ENCODE measurements around the gene BRAT1.

The BRAT1 gene

DNA sequence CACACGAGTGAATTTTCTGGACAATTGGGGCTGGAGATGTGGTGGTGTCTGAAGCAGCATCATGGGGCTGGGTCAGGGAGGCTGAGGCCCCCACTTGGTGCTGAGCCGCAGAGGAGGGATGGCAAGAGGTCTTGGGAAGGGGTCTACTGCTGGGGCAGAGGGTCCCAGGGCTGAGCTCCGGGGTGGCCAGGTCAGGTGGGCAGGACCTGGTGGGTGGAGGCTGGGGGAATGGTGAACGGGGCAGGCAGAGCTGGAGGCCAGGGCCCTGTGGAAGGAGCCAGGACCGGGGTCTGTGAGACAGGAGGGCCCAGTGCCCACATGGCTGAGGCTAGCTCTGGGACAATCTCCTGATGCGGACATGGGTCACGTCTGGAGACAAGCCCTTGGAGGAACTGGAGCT is 56.1 kb downstream of the BRAT1 start:
- Histone ChIP-seq H4K20me1 (ENCODE audit: insufficient read depth, low read length) (no peaks in the 10 kb centered on the region), H3K36me3 (replicated peaks; ENCODE audit: insufficient read depth, low read length) (no peaks in the 10 kb centered on the region), H3K9me2 (replicated peaks; ENCODE audit: insufficient read depth, low read length) (no peaks in the 10 kb centered on the region), H3K4me2 (ENCODE audit: low read depth, low read length) (no peak overlapping the region), H3K9ac (ENCODE audit: low read length) (no peak overlapping the region), H3K27ac (ENCODE audit: low read length) (no peak overlapping the region), H3K27me3 (replicated peaks; ENCODE audit: insufficient read depth, low read length) (peaks cover 96% of the 10 kb centered on the region), H3K4me1 (ENCODE audit: low read length) (no peaks in the 10 kb centered on the region), H3K4me3 (ENCODE audit: low read length) (no peak overlapping the region), H3F3A (ENCODE audit: insufficient read depth, low read length) (no peaks in the 10 kb centered on the region), H3K79me2 (ENCODE audit: low read length) (no peaks in the 10 kb centered on the region), H3K9me3 (replicated peaks; ENCODE audit: insufficient read depth, low read length) (no peaks in the 10 kb centered on the region), H2AFZ (ENCODE audit: low read length) (no peak overlapping the region)
- TF ChIP-seq EZH2 (optimal IDR thresholded peaks at IDR 0.05; ENCODE audit: low read depth, low read length) (no peak), EZH2phosphoT487 (IDR thresholded peaks at IDR 0.05; ENCODE audit: low read length) (no peak), CTCF (IDR thresholded peaks at IDR 0.05; ENCODE audit: low read length) (no peak)
- DNase-seq, result no peak

DNA sequence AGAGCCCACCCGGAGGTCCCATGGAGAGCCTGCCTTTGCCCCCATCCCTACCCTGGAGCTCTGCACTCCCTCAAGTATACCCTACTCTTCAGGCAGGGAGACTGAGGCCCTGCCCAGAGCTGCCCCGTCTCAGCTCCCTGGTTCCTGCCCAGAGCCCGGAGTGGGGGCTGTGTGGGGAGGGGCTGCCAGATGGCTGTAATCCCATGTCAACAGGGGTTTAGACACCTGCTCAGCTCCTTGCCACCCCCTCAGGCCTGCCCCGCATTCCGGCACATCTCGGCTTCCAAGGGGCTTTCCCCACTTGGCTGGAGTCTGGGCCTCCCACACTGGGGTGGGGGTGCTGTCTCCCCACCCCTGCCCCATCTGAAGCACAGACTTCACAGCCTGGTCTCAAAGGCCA is 56.6 kb downstream of the BRAT1 start:
- no peak for TF ChIP-seq EZH2 (optimal IDR thresholded peaks at IDR 0.05; ENCODE audit: low read depth, low read length)
- TF ChIP-seq CTCF (IDR thresholded peaks at IDR 0.05; ENCODE audit: low read length), result no peak
- no peak for TF ChIP-seq EZH2phosphoT487 (IDR thresholded peaks at IDR 0.05; ENCODE audit: low read length)
- H3K9me3 ChIP-seq (replicated peaks; ENCODE audit: insufficient read depth, low read length), result no peaks in the 10 kb centered on the region
- H3K36me3 ChIP-seq (replicated peaks; ENCODE audit: insufficient read depth, low read length), result no peaks in the 10 kb centered on the region
- H4K20me1 ChIP-seq (ENCODE audit: insufficient read depth, low read length), result no peaks in the 10 kb centered on the region
- no peaks in the 10 kb centered on the region for H3K4me1 ChIP-seq (ENCODE audit: low read length)
- no peak overlapping the region for H3K9ac ChIP-seq (ENCODE audit: low read length)
- DNase-seq, result no peak
- peaks cover 91% of the 10 kb centered on the region for H3K27me3 ChIP-seq (replicated peaks; ENCODE audit: insufficient read depth, low read length)
- no peaks in the 10 kb centered on the region for H3K9me2 ChIP-seq (replicated peaks; ENCODE audit: insufficient read depth, low read length)
- no peak overlapping the region for H3K27ac ChIP-seq (ENCODE audit: low read length)
- no peak overlapping the region for H2AFZ ChIP-seq (ENCODE audit: low read length)
- H3F3A ChIP-seq (ENCODE audit: insufficient read depth, low read length), result no peaks in the 10 kb centered on the region
- no peak overlapping the region for H3K4me3 ChIP-seq (ENCODE audit: low read length)
- no peak overlapping the region for H3K4me2 ChIP-seq (ENCODE audit: low read depth, low read length)
- H3K79me2 ChIP-seq (ENCODE audit: low read length), result no peaks in the 10 kb centered on the region

- Histone ChIP-seq H3K9ac (ENCODE audit: low read length) (no peak overlapping the region), H3K27me3 (replicated peaks; ENCODE audit: insufficient read depth, low read length) (peaks cover 91% of the 10 kb centered on the region), H3K4me1 (ENCODE audit: low read length) (no peaks in the 10 kb centered on the region), H3K4me2 (ENCODE audit: low read depth, low read length) (no peak overlapping the region), H2AFZ (ENCODE audit: low read length) (no peak overlapping the region), H3K9me3 (replicated peaks; ENCODE audit: insufficient read depth, low read length) (no peaks in the 10 kb centered on the region), H3K27ac (ENCODE audit: low read length) (no peak overlapping the region), H3F3A (ENCODE audit: insufficient read depth, low read length) (no peaks in the 10 kb centered on the region), H3K79me2 (ENCODE audit: low read length) (no peaks in the 10 kb centered on the region), H3K4me3 (ENCODE audit: low read length) (no peak overlapping the region), H3K9me2 (replicated peaks; ENCODE audit: insufficient read depth, low read length) (no peaks in the 10 kb centered on the region), H3K36me3 (replicated peaks; ENCODE audit: insufficient read depth, low read length) (no peaks in the 10 kb centered on the region), H4K20me1 (ENCODE audit: insufficient read depth, low read length) (no peaks in the 10 kb centered on the region)
- TF ChIP-seq EZH2 (optimal IDR thresholded peaks at IDR 0.05; ENCODE audit: low read depth, low read length) (no peak), CTCF (IDR thresholded peaks at IDR 0.05; ENCODE audit: low read length) (no peak), EZH2phosphoT487 (IDR thresholded peaks at IDR 0.05; ENCODE audit: low read length) (no peak)
- DNase-seq, result no peak
These were observed 57.6 kb downstream of the BRAT1 start for GRCh38 chr7:2497500-2498336.
